ENCODE data around the gene FAM124A.

- TF ChIP-seq, protein P1, sequence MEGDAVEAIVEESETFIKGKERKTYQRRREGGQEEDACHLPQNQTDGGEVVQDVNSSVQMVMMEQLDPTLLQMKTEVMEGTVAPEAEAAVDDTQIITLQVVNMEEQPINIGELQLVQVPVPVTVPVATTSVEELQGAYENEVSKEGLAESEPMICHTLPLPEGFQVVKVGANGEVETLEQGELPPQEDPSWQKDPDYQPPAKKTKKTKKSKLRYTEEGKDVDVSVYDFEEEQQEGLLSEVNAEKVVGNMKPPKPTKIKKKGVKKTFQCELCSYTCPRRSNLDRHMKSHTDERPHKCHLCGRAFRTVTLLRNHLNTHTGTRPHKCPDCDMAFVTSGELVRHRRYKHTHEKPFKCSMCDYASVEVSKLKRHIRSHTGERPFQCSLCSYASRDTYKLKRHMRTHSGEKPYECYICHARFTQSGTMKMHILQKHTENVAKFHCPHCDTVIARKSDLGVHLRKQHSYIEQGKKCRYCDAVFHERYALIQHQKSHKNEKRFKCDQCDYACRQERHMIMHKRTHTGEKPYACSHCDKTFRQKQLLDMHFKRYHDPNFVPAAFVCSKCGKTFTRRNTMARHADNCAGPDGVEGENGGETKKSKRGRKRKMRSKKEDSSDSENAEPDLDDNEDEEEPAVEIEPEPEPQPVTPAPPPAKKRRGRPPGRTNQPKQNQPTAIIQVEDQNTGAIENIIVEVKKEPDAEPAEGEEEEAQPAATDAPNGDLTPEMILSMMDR (conservative IDR thresholded peaks at IDR 0.05 in 1 of 2, IDR thresholded peaks at IDR 0.05 in 1 of 2; ENCODE audit: extremely low read depth in 1 of 2, insufficient read depth in 1 of 2, low read depth in 1 of 2, low read length in 2 of 2), result no peak
- TF ChIP-seq EZH2 (IDR thresholded peaks at IDR 0.05; ENCODE audit: borderline replicate concordance, low read length), result no peak
Measured at GRCh38 chr13:51177188-51177587, 45.0 kb upstream of the FAM124A start.
